ACC112 (cell line): ENCODE results near the gene MYL3.

Experiments used
- H2AFZ ChIP-seq: fragments of 200-600 bp; sonication (generic); one replicate; pipeline ENCODE4 v1.6.0; 2017; ENCODE audit warnings: antibody characterized with exemption, low read length; ENCODE audit not compliant: unreplicated experiment
- H3K27ac ChIP-seq: fragments of 200-600 bp; sonication (generic); 2 replicates; pipeline ENCODE4 v1.5.1; 2014; ENCODE audit warnings: low read depth, mild to moderate bottlenecking, antibody characterized with exemption, low read length, moderate library complexity
- H3K27me3 ChIP-seq: fragments of 200-600 bp; sonication (generic); 2 replicates; pipeline ENCODE4 v1.6.1; 2014; ENCODE audit warnings: mild to moderate bottlenecking, antibody characterized with exemption, low read length, moderate library complexity, mixed read lengths; ENCODE audit not compliant: insufficient read depth
- H3K36me3 ChIP-seq: fragments of 200-600 bp; sonication (generic); 2 replicates; pipeline ENCODE4 v1.6.1; 2016; ENCODE audit warnings: mild to moderate bottlenecking, antibody characterized with exemption, low read length, moderate library complexity, mixed read lengths; ENCODE audit not compliant: insufficient read depth
- H3K4me1 ChIP-seq: fragments of 200-600 bp; sonication (generic); one replicate; pipeline ENCODE4 v1.6.1; 2016; ENCODE audit warnings: low read length, mixed read lengths; ENCODE audit not compliant: insufficient read depth, unreplicated experiment, control insufficient read depth
- H3K4me3 ChIP-seq: fragments of 200-600 bp; sonication (generic); 2 replicates; pipeline ENCODE4 v1.5.1; 2014; ENCODE audit warnings: mild to moderate bottlenecking, low read depth, low read length
- H3K79me2 ChIP-seq: fragments of 200-600 bp; sonication (generic); one replicate; pipeline ENCODE4 v1.6.0; 2016; ENCODE audit warnings: low read length; ENCODE audit not compliant: control insufficient read depth, unreplicated experiment, insufficient read depth

MYL3 gene

DNA sequence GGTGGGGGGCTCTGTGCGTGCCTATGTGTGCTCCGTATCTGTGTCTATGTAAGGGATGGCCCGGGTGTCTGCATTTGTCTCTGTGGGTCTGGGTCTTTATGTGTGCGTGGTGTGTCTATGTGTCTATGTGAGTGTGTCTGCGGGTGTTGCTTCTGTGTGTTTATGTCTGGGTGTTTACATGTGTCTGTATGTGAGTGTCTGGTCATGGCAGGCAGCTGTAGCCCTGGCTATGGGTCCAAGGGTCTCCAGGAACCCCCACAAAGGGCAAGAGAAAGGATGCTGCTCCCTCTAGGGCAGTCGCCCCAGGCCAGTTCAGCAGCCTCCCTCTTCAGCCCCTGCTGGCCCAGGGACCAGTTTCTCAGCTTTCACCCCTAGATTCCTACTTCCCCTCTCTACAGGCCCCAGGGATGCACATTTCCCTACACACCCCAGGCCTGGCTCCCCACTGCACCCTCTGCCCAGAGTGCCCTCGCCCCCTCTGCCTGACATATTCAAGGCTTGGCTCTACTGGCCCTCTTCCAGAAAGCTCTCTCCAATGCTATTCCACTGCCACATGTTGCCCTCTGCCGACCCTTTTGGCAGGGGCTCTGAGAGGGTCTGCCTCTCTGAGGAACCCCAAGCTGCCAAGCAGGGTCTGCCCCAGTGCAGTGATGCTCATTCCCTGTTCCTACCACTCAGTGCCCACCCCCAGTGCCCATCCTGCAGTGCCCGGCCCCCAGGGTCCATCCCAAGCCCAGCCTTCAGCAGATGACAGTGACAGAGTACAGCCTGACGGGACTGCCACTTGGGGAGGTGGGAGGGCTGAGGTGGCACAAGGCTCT is 1.0 kb upstream of the MYL3 start:
- Histone ChIP-seq H3K27ac (no peak overlapping the region), H3K4me1 (peaks cover 7% of the 10 kb centered on the region), H3K4me3 (no peak overlapping the region), H3K27me3 (no peaks in the 10 kb centered on the region), H3K36me3 (no peaks in the 10 kb centered on the region), H3K79me2 (no peaks in the 10 kb centered on the region), H2AFZ (no peak overlapping the region)

DNA sequence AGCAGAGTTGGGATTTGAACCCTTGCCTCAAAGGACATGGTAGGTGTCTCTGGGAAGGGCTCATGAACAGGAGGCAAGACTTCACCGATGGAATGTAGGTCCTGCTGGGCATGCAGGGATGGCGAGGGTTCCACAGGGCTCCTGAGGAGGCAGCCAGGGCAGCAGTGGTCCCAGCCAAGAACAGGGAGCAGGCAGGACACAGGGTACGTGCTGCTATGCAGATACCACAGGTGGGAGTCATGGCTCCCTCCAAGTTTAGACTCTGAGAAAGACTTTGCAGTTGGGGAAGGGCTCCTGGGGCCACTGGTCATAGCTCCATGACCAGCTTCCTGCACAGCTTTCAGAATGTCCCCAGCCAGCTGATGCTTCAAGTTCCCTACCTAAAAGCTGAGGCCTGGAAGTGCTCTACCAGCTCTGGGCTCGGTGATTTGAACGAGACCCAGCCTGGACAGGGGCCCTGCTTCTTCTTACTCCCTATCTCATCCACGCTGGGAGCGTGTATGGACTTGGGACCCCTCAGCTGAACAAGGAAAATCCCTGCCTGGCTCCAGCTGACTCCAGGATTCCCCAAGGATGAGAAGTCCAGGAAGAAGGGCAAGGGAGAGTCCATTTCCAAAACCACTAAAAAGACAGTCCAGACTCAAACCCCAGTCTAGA is 747 bp downstream of the MYL3 start:
- peaks cover 6% of the 10 kb centered on the region; the same call in 1 of the 2 replicates for H3K27me3 ChIP-seq
- no peak overlapping the region for H2AFZ ChIP-seq
- H3K27ac ChIP-seq = no peak overlapping the region
- H3K36me3 ChIP-seq = no peaks in the 10 kb centered on the region
- H3K4me3 ChIP-seq = no peak overlapping the region
- peaks cover 3% of the 10 kb centered on the region for H3K4me1 ChIP-seq
- no peaks in the 10 kb centered on the region for H3K79me2 ChIP-seq

DNA sequence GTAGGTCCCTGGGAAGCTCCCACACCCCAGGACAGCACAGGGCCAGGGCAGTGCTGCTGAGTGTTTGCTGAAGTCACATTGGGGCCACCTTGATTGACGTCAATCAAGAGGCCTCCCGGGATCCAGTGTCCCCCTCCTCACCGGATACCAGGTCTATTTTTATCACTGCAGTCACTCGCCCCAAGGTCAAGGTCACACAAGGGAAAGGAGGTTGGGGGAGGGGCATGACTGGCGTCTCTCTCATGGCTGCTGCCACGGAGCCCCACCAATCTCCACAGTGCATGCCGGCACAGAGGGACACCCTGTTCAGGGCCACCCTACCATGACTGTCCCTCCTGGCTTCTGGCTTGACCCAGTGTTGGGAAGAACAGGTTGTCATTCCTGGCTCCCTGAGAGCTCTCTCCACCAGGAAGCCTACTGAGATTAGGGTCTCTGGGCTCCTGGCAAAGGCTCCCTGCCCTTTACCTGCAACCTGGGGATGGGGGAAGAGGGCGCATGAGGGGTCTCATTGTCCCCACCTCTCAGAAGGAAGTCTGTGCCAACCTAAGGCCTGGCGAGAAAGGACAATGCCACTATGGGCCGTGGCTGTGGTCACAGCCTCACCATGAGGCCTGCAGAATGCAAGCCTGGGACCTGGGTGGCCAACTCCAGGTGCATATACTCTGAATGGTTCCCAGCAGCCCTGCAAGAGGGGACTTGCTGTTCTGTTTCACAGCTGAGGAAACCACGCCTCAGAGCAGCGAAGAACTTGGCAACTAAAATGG is 1.5 kb downstream of the MYL3 start:
- no peaks in the 10 kb centered on the region for H3K79me2 ChIP-seq
- no peaks in the 10 kb centered on the region for H3K4me1 ChIP-seq
- peaks cover 13% of the 10 kb centered on the region; the same call in 1 of the 2 replicates for H3K27me3 ChIP-seq
- H3K4me3 ChIP-seq = no peak overlapping the region
- H3K27ac ChIP-seq = no peak overlapping the region
- no peak overlapping the region for H2AFZ ChIP-seq
- no peaks in the 10 kb centered on the region for H3K36me3 ChIP-seq

DNA sequence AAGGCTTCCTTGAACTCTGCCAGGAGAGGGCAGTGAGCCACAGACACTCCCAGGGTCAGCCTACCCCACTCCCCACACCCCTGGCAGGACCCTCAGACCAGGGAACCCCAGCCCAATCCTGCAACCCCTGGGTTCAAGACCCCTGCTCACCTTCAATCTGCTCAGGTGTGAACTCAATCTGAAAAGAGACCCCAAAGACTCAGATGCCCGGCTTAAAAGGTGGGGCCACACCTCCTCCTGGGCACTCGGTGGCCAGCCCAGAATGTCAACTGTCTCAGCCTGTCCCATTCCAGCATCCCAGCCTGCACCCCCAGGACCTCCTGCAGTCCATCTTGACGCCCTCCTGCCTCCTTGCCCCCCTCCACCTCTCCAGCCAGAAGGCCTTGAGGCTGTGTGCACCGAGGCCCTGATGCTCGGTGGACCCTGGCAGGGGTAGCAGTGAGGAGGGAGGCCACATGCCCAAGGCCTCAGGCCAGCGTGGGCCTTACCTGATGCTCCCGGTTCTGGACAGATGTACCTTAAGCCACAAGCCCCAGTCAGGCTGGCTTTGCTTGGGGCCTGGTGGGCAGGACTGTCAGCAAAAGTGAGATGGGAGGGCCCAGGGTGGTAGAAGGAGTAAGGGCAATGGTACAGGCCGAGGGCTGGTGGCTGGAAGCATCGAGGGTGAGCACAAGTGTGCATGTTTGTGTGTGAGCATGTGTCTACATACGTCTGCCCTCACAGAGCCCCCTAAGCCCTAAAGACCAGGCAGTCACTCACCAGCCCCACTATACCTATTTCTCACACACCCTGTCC is 2.2 kb downstream of the MYL3 start:
- H3K36me3 ChIP-seq = no peaks in the 10 kb centered on the region
- peaks cover 14% of the 10 kb centered on the region; the same call in 1 of the 2 replicates for H3K27me3 ChIP-seq
- no peaks in the 10 kb centered on the region for H3K4me1 ChIP-seq
- H3K79me2 ChIP-seq = no peaks in the 10 kb centered on the region
- no peak overlapping the region for H3K27ac ChIP-seq
- no peak overlapping the region for H3K4me3 ChIP-seq
- no peak overlapping the region for H2AFZ ChIP-seq

GRCh38 chr3:46860017-46860809 is 3.0 kb downstream of the MYL3 start:
- Histone ChIP-seq H3K4me3 (no peak overlapping the region), H3K36me3 (no peaks in the 10 kb centered on the region), H3K27me3 (peaks cover 18% of the 10 kb centered on the region), H3K27ac (no peak overlapping the region), H3K4me1 (no peaks in the 10 kb centered on the region), H2AFZ (no peak overlapping the region), H3K79me2 (no peaks in the 10 kb centered on the region)

- Histone ChIP-seq H3K79me2 (no peaks in the 10 kb centered on the region), H3K27me3 (peaks cover 18% of the 10 kb centered on the region), H3K27ac (no peak overlapping the region), H3K36me3 (no peaks in the 10 kb centered on the region), H3K4me3 (no peak overlapping the region), H3K4me1 (no peaks in the 10 kb centered on the region), H2AFZ (no peak overlapping the region)
Measured at GRCh38 chr3:46859001-46859710, 4.1 kb downstream of the MYL3 start.

- Histone ChIP-seq H3K27me3 (peaks cover 18% of the 10 kb centered on the region), H3K36me3 (no peaks in the 10 kb centered on the region), H3K4me1 (no peaks in the 10 kb centered on the region), H2AFZ (no peak overlapping the region), H3K27ac (no peak overlapping the region), H3K4me3 (no peak overlapping the region), H3K79me2 (no peaks in the 10 kb centered on the region)
Measured at GRCh38 chr3:46858456-46858855, 4.8 kb downstream of the MYL3 start.

DNA sequence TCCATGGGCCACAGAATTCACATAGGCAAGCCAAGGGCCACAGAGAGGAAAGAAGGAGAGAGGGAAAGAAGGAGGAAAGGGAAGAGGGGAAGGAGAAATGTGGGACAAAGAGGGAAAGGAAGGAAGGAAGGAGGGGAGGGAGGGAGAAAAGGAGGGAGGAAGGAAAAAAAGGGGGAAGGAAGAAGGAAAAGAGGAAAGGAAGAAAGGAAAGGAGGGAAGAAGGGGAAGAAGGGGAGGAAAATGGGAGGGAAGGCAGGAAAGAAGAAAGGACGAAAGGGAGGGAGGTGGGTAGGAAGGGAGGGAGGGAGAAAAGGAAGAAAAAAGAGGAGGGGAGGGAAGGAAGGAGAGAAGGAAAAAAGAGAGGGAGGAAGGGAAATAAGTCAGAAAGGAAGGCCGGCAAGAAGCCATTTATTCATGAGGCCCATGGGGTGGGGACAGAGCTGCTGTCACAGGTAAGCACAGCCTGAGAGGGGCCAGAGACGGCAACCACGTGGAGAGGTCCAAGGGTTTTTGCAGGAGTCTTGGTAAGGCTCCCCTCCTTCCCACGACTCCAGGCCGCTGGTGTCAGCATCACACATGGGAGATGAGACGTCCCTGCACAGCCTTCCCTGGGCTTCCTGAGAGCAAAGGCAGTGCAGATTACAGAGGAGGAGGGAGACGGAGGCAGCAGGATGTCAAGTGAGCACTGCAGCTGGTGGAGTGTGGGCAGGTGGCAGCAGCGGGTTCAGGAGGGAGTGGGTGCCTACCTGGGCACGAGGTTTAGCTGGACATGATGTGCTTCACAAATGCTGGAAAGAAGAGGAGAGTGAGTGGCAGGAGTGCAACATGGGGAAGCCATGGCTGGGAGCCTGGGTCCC is 5.5 kb downstream of the MYL3 start:
- no peak overlapping the region for H3K27ac ChIP-seq
- H3K4me1 ChIP-seq = no peaks in the 10 kb centered on the region
- H3K36me3 ChIP-seq = no peaks in the 10 kb centered on the region
- H3K4me3 ChIP-seq = no peak overlapping the region
- H3K27me3 ChIP-seq = peaks cover 18% of the 10 kb centered on the region
- H3K79me2 ChIP-seq = no peaks in the 10 kb centered on the region
- no peak overlapping the region for H2AFZ ChIP-seq
